ENCODE measurements around the gene FLT3. TPM values are rescaled to one million over a fixed set of nuclear protein-coding genes. Genes with fewer than 3 reads are reported as not detected.

FLT3 gene
- total and polyA plus RNA-seq, 8 donors: 0.18 to 3.5 (median 1.2) TPM; not detected in 3

GRCh38 chr13:28046981-28047380 is 53.4 kb downstream of the FLT3 start:
- H3K9me3 ChIP-seq: no peaks in the 10 kb centered on the region
- no peak for DNase-seq
- TF ChIP-seq POLR2A (IDR thresholded peaks at IDR 0.05) (no peak), EP300 (IDR thresholded peaks at IDR 0.05) (no peak), CTCF (IDR thresholded peaks at IDR 0.05) (no peak), POLR2AphosphoS5 (IDR thresholded peaks at IDR 0.05) (no peak)
- H3K36me3 ChIP-seq: no peaks in the 10 kb centered on the region
- WGBS, 5 donors: 69 to 77% (median 73%) methylated on average over 4 of the region's 4 CpGs
- no peak overlapping the region for H3K27ac ChIP-seq
- intact Hi-C loops (cut with DNase I; ENCODE audit: low total_unique reads): no loop called here
- H3K4me3 ChIP-seq: no peak overlapping the region
- H3K27me3 ChIP-seq: peaks cover 0 to 14% (median 0%) of the 10 kb centered on the region in 3 donors
- H3K4me1 ChIP-seq: peaks cover 0 to 9% (median 0%) of the 10 kb centered on the region in 4 donors

- WGBS, 5 donors: 61 to 78% (median 67%) methylated on average over 3 of the region's 3 CpGs
- Histone ChIP-seq H3K4me1 (peaks cover 0 to 5% (median 0%) of the 10 kb centered on the region in 4 donors), H3K36me3 (no peaks in the 10 kb centered on the region), H3K4me3 (no peak overlapping the region), H3K9me3 (no peaks in the 10 kb centered on the region), H3K27ac (no peak overlapping the region), H3K27me3 (peaks cover 0 to 14% (median 0%) of the 10 kb centered on the region in 3 donors)
- TF ChIP-seq CTCF (IDR thresholded peaks at IDR 0.05): no peak
- TF ChIP-seq EP300 (IDR thresholded peaks at IDR 0.05): no peak
- no peak for TF ChIP-seq POLR2AphosphoS5 (IDR thresholded peaks at IDR 0.05)
- TF ChIP-seq POLR2A (IDR thresholded peaks at IDR 0.05): no peak
- DNase-seq: no peak
- intact Hi-C loops (cut with DNase I; ENCODE audit: low total_unique reads): no loop called here
Observed at GRCh38 chr13:28045861-28046260, 54.5 kb downstream of the FLT3 start.

- H3K27me3 ChIP-seq: peaks cover 0 to 14% (median 0%) of the 10 kb centered on the region in 3 donors
- intact Hi-C loops (cut with DNase I; ENCODE audit: low total_unique reads): no loop called here
- no peak for DNase-seq
- H3K36me3 ChIP-seq: no peaks in the 10 kb centered on the region
- no peak overlapping the region for H3K27ac ChIP-seq
- H3K4me1 ChIP-seq: no peaks in the 10 kb centered on the region
- H3K4me3 ChIP-seq: no peak overlapping the region
- TF ChIP-seq POLR2A (IDR thresholded peaks at IDR 0.05): no peak
- TF ChIP-seq EP300 (IDR thresholded peaks at IDR 0.05): no peak
- no peak for TF ChIP-seq POLR2AphosphoS5 (IDR thresholded peaks at IDR 0.05)
- no peak for TF ChIP-seq CTCF (IDR thresholded peaks at IDR 0.05)
- 85 to 95% (median 87%) methylated on average over 2 of the region's 2 CpGs for WGBS, 5 donors
- no peaks in the 10 kb centered on the region for H3K9me3 ChIP-seq
Observed at GRCh38 chr13:28044608-28045007, 55.8 kb downstream of the FLT3 start.

GRCh38 chr13:28043224-28043623 is 57.2 kb downstream of the FLT3 start:
- H3K4me1 ChIP-seq: no peaks in the 10 kb centered on the region
- H3K4me3 ChIP-seq: no peak overlapping the region
- no peak overlapping the region for H3K27ac ChIP-seq
- no peaks in the 10 kb centered on the region for H3K36me3 ChIP-seq
- intact Hi-C loops (cut with DNase I; ENCODE audit: low total_unique reads): no loop called here
- DNase-seq: no peak
- H3K9me3 ChIP-seq: no peaks in the 10 kb centered on the region
- TF ChIP-seq POLR2A (IDR thresholded peaks at IDR 0.05) (no peak), CTCF (IDR thresholded peaks at IDR 0.05) (no peak), POLR2AphosphoS5 (IDR thresholded peaks at IDR 0.05) (no peak), EP300 (IDR thresholded peaks at IDR 0.05) (no peak)
- peaks cover 0 to 14% (median 0%) of the 10 kb centered on the region in 3 donors for H3K27me3 ChIP-seq
- 74 to 83% (median 77%) methylated on average over 4 of the region's 4 CpGs for WGBS, 5 donors
